HepG2 (cell line): ENCODE data around the gene CTNND1. TPM values are rescaled to one million over a fixed set of nuclear protein-coding genes. Genes with fewer than 3 reads are reported as not detected.
A peak's percentile ranks its signal among the peaks of the same experiment; 100 is the strongest.

Source experiments
- ARID4A ChIP-seq: sonication (generic); formaldehyde crosslinking; IDR thresholded peaks from 2 replicates; pipeline ENCODE4 v1.5.0; 2020; ENCODE audit warnings: mild to moderate bottlenecking, missing genetic modification reagents, borderline replicate concordance
- BATF2 ChIP-seq: sonication (generic); formaldehyde crosslinking; IDR thresholded peaks from 2 replicates; pipeline ENCODE4 v1.8.0; 2022; ENCODE audit warnings: mild to moderate bottlenecking, missing genetic modification reagents, moderate library complexity
- CBX5 ChIP-seq: sonication (generic); formaldehyde crosslinking; IDR thresholded peaks from 2 replicates; pipeline ENCODE4 v1.4.0; 2020; ENCODE audit warnings: missing genetic modification reagents, borderline replicate concordance
- CC2D1A ChIP-seq: sonication (generic); formaldehyde crosslinking; IDR thresholded peaks from 2 replicates; pipeline ENCODE4 v1.8.1; 2023; ENCODE audit warnings: mild to moderate bottlenecking, missing genetic modification reagents
- CENPX ChIP-seq: sonication (generic); formaldehyde crosslinking; IDR thresholded peaks from 2 replicates; pipeline ENCODE4 v1.9.0; 2021; ENCODE audit warnings: mild to moderate bottlenecking, missing genetic modification reagents, moderate library complexity
- HDAC1 ChIP-seq: sonication (generic); formaldehyde crosslinking; IDR thresholded peaks from 2 replicates; pipeline ENCODE4 v1.5.1; 2020; ENCODE audit warnings: mild to moderate bottlenecking, missing genetic modification reagents
- HNF4G ChIP-seq, 2 experiments: sonication (generic) in 1 of 2; formaldehyde crosslinking in 1 of 2; IDR thresholded peaks; 2 replicates each; pipeline versions ENCODE4 v1.4.0 to v1.6.1; 2011 to 2020; ENCODE audit warnings: borderline replicate concordance in 2 of 2, low read depth in 2 of 2, mild to moderate bottlenecking in 2 of 2, low read length in 1 of 2, missing genetic modification reagents in 1 of 2, moderate library complexity in 1 of 2
- LCORL ChIP-seq, 2 experiments: fragments of 450-650 bp in 1 of 2; sonication (generic) in 1 of 2; formaldehyde crosslinking in 1 of 2; IDR thresholded peaks; 2 replicates each; pipeline versions ENCODE4 v1.5.0 to v1.6.1; 2017 to 2020; ENCODE audit warnings: antibody characterized with exemption in 1 of 2, missing genetic modification reagents in 1 of 2
- PCBP1 ChIP-seq: fragments of 200-400 bp; formaldehyde crosslinking; IDR thresholded peaks from 2 replicates; pipeline ENCODE4 v1.6.1; 2017; ENCODE audit warnings: mild to moderate bottlenecking, low read depth, low read length, borderline replicate concordance
- SIX1 ChIP-seq: sonication (generic); formaldehyde crosslinking; IDR thresholded peaks from 2 replicates; pipeline ENCODE4 v1.4.0; 2020; ENCODE audit warnings: missing genetic modification reagents, borderline replicate concordance
- ZNF451 ChIP-seq: sonication (generic); formaldehyde crosslinking; IDR thresholded peaks from 2 replicates; pipeline ENCODE4 v1.5.0; 2020; ENCODE audit warnings: mild to moderate bottlenecking, missing genetic modification reagents
- ZNF678 ChIP-seq: sonication (generic); formaldehyde crosslinking; IDR thresholded peaks from 2 replicates; pipeline ENCODE4 v1.4.0; 2020; ENCODE audit warnings: mild to moderate bottlenecking, missing genetic modification reagents
- ZNF777 ChIP-seq: sonication (generic); formaldehyde crosslinking; IDR thresholded peaks from 2 replicates; pipeline ENCODE4 v1.4.0; 2020; ENCODE audit warnings: missing genetic modification reagents
- polyA plus RNA-seq, 8 experiments: library from polyadenylated mRNA; depleted of rRNA in 3 of 8; stranded (reverse) in 7 of 8; unstranded in 1 of 8; fragments of >200 nt; fragmentation: Illumina TruSeq in 4 of 8; extraction: Trizol in 4 of 8; gene quantifications; 2 replicates each; pipeline versions ENCODE4 v1.2.1 to v1.2.3, GENCODE V29; 2011 to 2016; ENCODE audit warnings: low read depth in 4 of 8, missing spikeins in 1 of 8, mixed read lengths in 1 of 8; ENCODE audit not compliant: insufficient read depth in 1 of 8
- total RNA-seq, 5 experiments: library from RNA; depleted of rRNA; stranded (reverse); fragments of >200 nt; fragmentation: Illumina TruSeq; extraction: Trizol; gene quantifications; 2 replicates each; pipeline ENCODE4 v1.2.3, GENCODE V29; 2016; ENCODE audit warnings: low read depth in 1 of 5
- TF ChIP-seq, protein P1 (sequence below): sonication (generic); formaldehyde crosslinking; IDR thresholded peaks from 2 replicates; pipeline ENCODE4 v1.5.0; 2020; ENCODE audit warnings: mild to moderate bottlenecking, missing genetic modification reagents
- TF ChIP-seq, protein P2 (sequence below): sonication (generic); formaldehyde crosslinking; IDR thresholded peaks from 2 replicates; pipeline ENCODE4 v1.4.0; 2020; ENCODE audit warnings: missing genetic modification reagents

Gene CTNND1
- total and polyA plus RNA-seq, 2 of the 13 experiments (the other 11 are each of a cell fraction or from before 2014, with no cell fraction given) = 117 to 128 TPM

- TF ChIP-seq, protein P1, sequence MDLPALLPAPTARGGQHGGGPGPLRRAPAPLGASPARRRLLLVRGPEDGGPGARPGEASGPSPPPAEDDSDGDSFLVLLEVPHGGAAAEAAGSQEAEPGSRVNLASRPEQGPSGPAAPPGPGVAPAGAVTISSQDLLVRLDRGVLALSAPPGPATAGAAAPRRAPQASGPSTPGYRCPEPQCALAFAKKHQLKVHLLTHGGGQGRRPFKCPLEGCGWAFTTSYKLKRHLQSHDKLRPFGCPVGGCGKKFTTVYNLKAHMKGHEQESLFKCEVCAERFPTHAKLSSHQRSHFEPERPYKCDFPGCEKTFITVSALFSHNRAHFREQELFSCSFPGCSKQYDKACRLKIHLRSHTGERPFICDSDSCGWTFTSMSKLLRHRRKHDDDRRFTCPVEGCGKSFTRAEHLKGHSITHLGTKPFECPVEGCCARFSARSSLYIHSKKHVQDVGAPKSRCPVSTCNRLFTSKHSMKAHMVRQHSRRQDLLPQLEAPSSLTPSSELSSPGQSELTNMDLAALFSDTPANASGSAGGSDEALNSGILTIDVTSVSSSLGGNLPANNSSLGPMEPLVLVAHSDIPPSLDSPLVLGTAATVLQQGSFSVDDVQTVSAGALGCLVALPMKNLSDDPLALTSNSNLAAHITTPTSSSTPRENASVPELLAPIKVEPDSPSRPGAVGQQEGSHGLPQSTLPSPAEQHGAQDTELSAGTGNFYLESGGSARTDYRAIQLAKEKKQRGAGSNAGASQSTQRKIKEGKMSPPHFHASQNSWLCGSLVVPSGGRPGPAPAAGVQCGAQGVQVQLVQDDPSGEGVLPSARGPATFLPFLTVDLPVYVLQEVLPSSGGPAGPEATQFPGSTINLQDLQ (CRISPR knock-in tag) = no peak
- TF ChIP-seq SIX1 (CRISPR knock-in tag) (no peak; the same call in 1 of the 2 replicates), CC2D1A (CRISPR knock-in tag) (no peak), LCORL (IDR thresholded peaks at IDR 0.05) (0 out of 2 replicates have a peak, but pooled peaks have one; percentile 52), LCORL (CRISPR knock-in tag; IDR thresholded peaks at IDR 0.05) (peak; percentile 48; the same call in 1 of the 2 replicates), ZNF451 (no peak), CENPX (CRISPR knock-in tag) (no peak), BATF2 (CRISPR knock-in tag) (no peak), ZNF777 (CRISPR knock-in tag) (no peak), ARID4A (CRISPR knock-in tag) (no peak; the same call in 1 of the 2 replicates), HDAC1 (CRISPR knock-in tag) (peak; percentile 26; the same call in 1 of the 2 replicates), ZNF678 (no peak), PCBP1 (no peak), CBX5 (no peak), HNF4G (IDR thresholded peaks at IDR 0.05; ENCODE audit: borderline replicate concordance, low read depth, low read length) (0 out of 2 replicates have a peak, but pooled peaks have one; percentile 9), HNF4G (CRISPR knock-in tag; IDR thresholded peaks at IDR 0.05; ENCODE audit: borderline replicate concordance, low read depth) (no peak)
- TF ChIP-seq, protein P2, sequence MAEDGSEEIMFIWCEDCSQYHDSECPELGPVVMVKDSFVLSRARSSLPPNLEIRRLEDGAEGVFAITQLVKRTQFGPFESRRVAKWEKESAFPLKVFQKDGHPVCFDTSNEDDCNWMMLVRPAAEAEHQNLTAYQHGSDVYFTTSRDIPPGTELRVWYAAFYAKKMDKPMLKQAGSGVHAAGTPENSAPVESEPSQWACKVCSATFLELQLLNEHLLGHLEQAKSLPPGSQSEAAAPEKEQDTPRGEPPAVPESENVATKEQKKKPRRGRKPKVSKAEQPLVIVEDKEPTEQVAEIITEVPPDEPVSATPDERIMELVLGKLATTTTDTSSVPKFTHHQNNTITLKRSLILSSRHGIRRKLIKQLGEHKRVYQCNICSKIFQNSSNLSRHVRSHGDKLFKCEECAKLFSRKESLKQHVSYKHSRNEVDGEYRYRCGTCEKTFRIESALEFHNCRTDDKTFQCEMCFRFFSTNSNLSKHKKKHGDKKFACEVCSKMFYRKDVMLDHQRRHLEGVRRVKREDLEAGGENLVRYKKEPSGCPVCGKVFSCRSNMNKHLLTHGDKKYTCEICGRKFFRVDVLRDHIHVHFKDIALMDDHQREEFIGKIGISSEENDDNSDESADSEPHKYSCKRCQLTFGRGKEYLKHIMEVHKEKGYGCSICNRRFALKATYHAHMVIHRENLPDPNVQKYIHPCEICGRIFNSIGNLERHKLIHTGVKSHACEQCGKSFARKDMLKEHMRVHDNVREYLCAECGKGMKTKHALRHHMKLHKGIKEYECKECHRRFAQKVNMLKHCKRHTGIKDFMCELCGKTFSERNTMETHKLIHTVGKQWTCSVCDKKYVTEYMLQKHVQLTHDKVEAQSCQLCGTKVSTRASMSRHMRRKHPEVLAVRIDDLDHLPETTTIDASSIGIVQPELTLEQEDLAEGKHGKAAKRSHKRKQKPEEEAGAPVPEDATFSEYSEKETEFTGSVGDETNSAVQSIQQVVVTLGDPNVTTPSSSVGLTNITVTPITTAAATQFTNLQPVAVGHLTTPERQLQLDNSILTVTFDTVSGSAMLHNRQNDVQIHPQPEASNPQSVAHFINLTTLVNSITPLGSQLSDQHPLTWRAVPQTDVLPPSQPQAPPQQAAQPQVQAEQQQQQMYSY = peak; percentile 56; the same call in 1 of the 2 replicates
Measured at GRCh38 chr11:57761301-57762234, at the start of gene CTNND1 (continued).
